Liver (tissue), 9 donors: ENCODE results near the gene FIG4. TPM values are rescaled to one million over a fixed set of nuclear protein-coding genes. Genes with fewer than 3 reads are reported as not detected.

Experiments
- DNase-seq: peaks from one replicate; pipeline ENCODE4 v3.0.0-alpha.2; 2017; ENCODE audit warnings: low spot score
- H3K27ac ChIP-seq, 2 donors: one replicate each; pipeline ENCODE4 v1.7.0; 2013; ENCODE audit warnings: inconsistent platforms in 2 of 2, low read length in 2 of 2, control low read depth in 1 of 2, low read depth in 1 of 2, mild to moderate bottlenecking in 1 of 2
- H3K27me3 ChIP-seq, 4 donors: one replicate each; pipeline versions ENCODE4 v1.6.1 to v1.7.0; 2013; ENCODE audit warnings: low read length in 3 of 4, inconsistent platforms in 1 of 4, mild to moderate bottlenecking in 1 of 4, moderate library complexity in 1 of 4; ENCODE audit not compliant: control insufficient read depth in 4 of 4, insufficient read depth in 4 of 4
- H3K36me3 ChIP-seq, 4 donors: one replicate each; pipeline versions ENCODE4 v1.6.1 to v1.7.0; 2013; ENCODE audit warnings: low read length in 3 of 4, mild to moderate bottlenecking in 3 of 4, low read depth in 1 of 4, moderate library complexity in 1 of 4; ENCODE audit not compliant: control insufficient read depth in 4 of 4, insufficient read depth in 3 of 4
- H3K4me1 ChIP-seq, 4 donors: one replicate each; pipeline versions ENCODE4 v1.6.1 to v1.7.0; 2013; ENCODE audit warnings: low read length in 3 of 4, mild to moderate bottlenecking in 3 of 4, moderate library complexity in 1 of 4; ENCODE audit not compliant: control insufficient read depth in 4 of 4, insufficient read depth in 4 of 4
- H3K4me3 ChIP-seq, 3 donors: one replicate each; pipeline versions ENCODE4 v1.6.1 to v1.7.0; 2013; ENCODE audit warnings: low read length in 3 of 3, control low read depth in 1 of 3, low read depth in 1 of 3, mild to moderate bottlenecking in 1 of 3
- H3K9ac ChIP-seq, 2 donors: one replicate each; pipeline ENCODE4 v1.7.0; 2013; ENCODE audit warnings: low read length in 2 of 2, mild to moderate bottlenecking in 2 of 2, moderate library complexity in 2 of 2, control low read depth in 1 of 2, low read depth in 1 of 2
- H3K9me3 ChIP-seq, 4 donors: one replicate each; pipeline versions ENCODE4 v1.6.1 to v1.7.0; 2013; ENCODE audit warnings: low read length in 3 of 4; ENCODE audit not compliant: control insufficient read depth in 4 of 4
- ATF3 ChIP-seq: IDR thresholded peaks from 2 replicates; pipeline ENCODE4 v1.6.1; 2016; ENCODE audit warnings: antibody characterized with exemption
- CTCF ChIP-seq: fragments of 150-350 bp; IDR thresholded peaks from 2 replicates; pipeline ENCODE4 v1.5.1; 2017; ENCODE audit warnings: improper control_type of control experiment, low read depth, low read length; ENCODE audit not compliant: missing input control
- EGR1 ChIP-seq, 2 donors: IDR thresholded peaks; 2 replicates each; pipeline ENCODE4 v1.6.1; 2016 to 2018; ENCODE audit warnings: antibody characterized with exemption in 2 of 2, low read depth in 2 of 2
- FOXA1 ChIP-seq: IDR thresholded peaks from 2 replicates; pipeline ENCODE4 v1.6.1; 2016; ENCODE audit warnings: antibody characterized with exemption
- FOXA2 ChIP-seq: IDR thresholded peaks from 2 replicates; pipeline ENCODE4 v1.6.1; 2016; ENCODE audit warnings: antibody characterized with exemption
- GABPA ChIP-seq, 2 donors: IDR thresholded peaks in 1 of 2; conservative IDR thresholded peaks in 1 of 2; 2 replicates each; pipeline ENCODE4 v1.6.1; 2016; ENCODE audit warnings: antibody characterized with exemption in 2 of 2, mild to moderate bottlenecking in 1 of 2, moderate library complexity in 1 of 2
- HNF4A ChIP-seq, 2 donors: conservative IDR thresholded peaks; 2 replicates each; pipeline ENCODE4 v1.6.1; 2016; ENCODE audit warnings: antibody characterized with exemption in 2 of 2, mild to moderate bottlenecking in 2 of 2
- HNF4G ChIP-seq: IDR thresholded peaks from 2 replicates; pipeline ENCODE4 v1.6.1; 2016; ENCODE audit warnings: antibody characterized with exemption
- JUND ChIP-seq, 2 donors: IDR thresholded peaks; 2 replicates each; pipeline ENCODE4 v1.6.1; 2016; ENCODE audit warnings: antibody characterized with exemption in 2 of 2
- MAX ChIP-seq: IDR thresholded peaks from 2 replicates; pipeline ENCODE4 v1.6.1; 2016; ENCODE audit warnings: antibody characterized with exemption
- NR2F2 ChIP-seq: IDR thresholded peaks from 2 replicates; pipeline ENCODE4 v1.6.1; 2016; ENCODE audit warnings: antibody characterized with exemption
- RAD21 ChIP-seq, 2 donors: IDR thresholded peaks; 2 replicates each; pipeline ENCODE4 v1.6.1; 2016; ENCODE audit warnings: antibody characterized with exemption in 2 of 2, mild to moderate bottlenecking in 2 of 2
- REST ChIP-seq: IDR thresholded peaks from 2 replicates; pipeline ENCODE4 v1.6.1; 2016; ENCODE audit warnings: antibody characterized with exemption, mild to moderate bottlenecking
- RXRA ChIP-seq, 2 donors: IDR thresholded peaks; 2 replicates each; pipeline ENCODE4 v1.6.1; 2017 to 2018; ENCODE audit warnings: antibody characterized with exemption in 2 of 2, mild to moderate bottlenecking in 1 of 2
- SP1 ChIP-seq: IDR thresholded peaks from 2 replicates; pipeline ENCODE4 v1.6.1; 2018; ENCODE audit warnings: antibody characterized with exemption, mild to moderate bottlenecking
- TAF1 ChIP-seq: conservative IDR thresholded peaks from 2 replicates; pipeline ENCODE4 v1.6.1; 2016; ENCODE audit warnings: antibody characterized with exemption, mild to moderate bottlenecking
- YY1 ChIP-seq: IDR thresholded peaks from 2 replicates; pipeline ENCODE4 v1.6.1; 2016; ENCODE audit warnings: antibody characterized with exemption, mild to moderate bottlenecking
- ZBTB33 ChIP-seq: IDR thresholded peaks from 2 replicates; pipeline ENCODE4 v1.6.1; 2016; ENCODE audit warnings: antibody characterized with exemption
- WGBS: extraction: QIAGEN DNeasy Blood & Tissue Kit; methylation state at CpG from one replicate; pipeline ENCODE4 v1.1.7; 2013; 5-methylcytosine and 5-hydroxymethylcytosine counted together
- polyA plus RNA-seq, 2 donors: library from polyadenylated mRNA; stranded (reverse) in 1 of 2; unstranded in 1 of 2; fragments of 200-250 nt in 1 of 2; fragments of >200 nt in 1 of 2; fragmentation: Nextera tagmentation in 1 of 2; extraction: Ambion mirVana in 1 of 2; gene quantifications; one replicate each; pipeline versions ENCODE4 v1.2.1 to v1.2.3, GENCODE V29; 2013 to 2015
- total RNA-seq, 2 donors: library from RNA; depleted of rRNA; stranded (reverse); fragments of >200 nt; gene quantifications; one replicate each; pipeline ENCODE4 v1.2.3, GENCODE V29; 2014
- donor health status: healthy.
- donor health status: healthy.
- donor health status: healthy.
- donor health status: healthy.
- donor health status: healthy.

Gene FIG4
- total and polyA plus RNA-seq, 4 donors: 3.4 to 8.7 (median 4.6) TPM

GRCh38 chr6:109766167-109766566 lies 75.1 kb downstream of the FIG4 start (continued):
- TF ChIP-seq FOXA2: no peak
- TF ChIP-seq YY1: no peak
- TF ChIP-seq MAX: no peak
- TF ChIP-seq HNF4G: no peak
- no peak for TF ChIP-seq FOXA1
- TF ChIP-seq RXRA (IDR thresholded peaks at IDR 0.05): no peak

- H3K4me1 ChIP-seq: peaks cover 0 to 5% (median under 1%) of the 10 kb centered on the region in 4 donors
- H3K27me3 ChIP-seq: no peaks in the 10 kb centered on the region
- no peak for DNase-seq
- no peaks in the 10 kb centered on the region for H3K9me3 ChIP-seq
- no peak for TF ChIP-seq MAX
- no peak for TF ChIP-seq EGR1 (IDR thresholded peaks at IDR 0.05; ENCODE audit: low read depth in 2 of 2)
- TF ChIP-seq SP1: no peak
- TF ChIP-seq CTCF: no peak
- no peak for TF ChIP-seq JUND (IDR thresholded peaks at IDR 0.05)
- no peak for TF ChIP-seq YY1
- no peak for TF ChIP-seq REST
- no peak for TF ChIP-seq HNF4A (conservative IDR thresholded peaks at IDR 0.05)
- TF ChIP-seq TAF1: no peak
- no peak for TF ChIP-seq RXRA (IDR thresholded peaks at IDR 0.05)
- no peak for TF ChIP-seq HNF4G
- no peak for TF ChIP-seq GABPA (IDR thresholded peaks at IDR 0.05 in 1 of 2, conservative IDR thresholded peaks at IDR 0.05 in 1 of 2)
- no peak for TF ChIP-seq RAD21 (IDR thresholded peaks at IDR 0.05)
- TF ChIP-seq ZBTB33: no peak
- TF ChIP-seq ATF3: no peak
- TF ChIP-seq NR2F2: no peak
- TF ChIP-seq FOXA2: no peak
- TF ChIP-seq FOXA1: no peak
- H3K36me3 ChIP-seq: peaks cover 0 to 6% (median 2%) of the 10 kb centered on the region in 4 donors
- H3K9ac ChIP-seq: no peak overlapping the region
- 93% methylated on average over 3 of the region's 3 CpGs for whole genome bisulfite sequencing
- H3K4me3 ChIP-seq: no peak overlapping the region
- no peak overlapping the region for H3K27ac ChIP-seq
These were observed 76.9 kb downstream of the FIG4 start for GRCh38 chr6:109767961-109768360.
